Uterus (tissue), 2 donors: ENCODE results near the gene HBEGF.
A peak's percentile ranks its signal among the peaks of the same experiment; 100 is the strongest.

ENCODE experiments used
- CTCF ChIP-seq, 4 experiments: fragments of 200-600 bp in 2 of 4; fragments of 450-650 bp in 2 of 4; sonication (generic) in 2 of 4; IDR thresholded peaks; one replicate each; pipeline ENCODE4 v1.5.1; 2016 to 2019; ENCODE audit warnings: antibody characterized with exemption in 4 of 4, mild to moderate bottlenecking in 2 of 4, moderate library complexity in 1 of 4
- POLR2A ChIP-seq, 2 donors: fragments of 450-650 bp; IDR thresholded peaks; one replicate each; pipeline ENCODE4 v1.6.1; 2016; ENCODE audit warnings: antibody characterized with exemption in 2 of 2, mild to moderate bottlenecking in 1 of 2, moderate library complexity in 1 of 2

- peak in 1 of 4 experiments; percentile 10 for TF ChIP-seq CTCF (IDR thresholded peaks at IDR 0.05)
- no peak for TF ChIP-seq POLR2A (IDR thresholded peaks at IDR 0.05)
Measured at GRCh38 chr5:140336388-140336787, 10.0 kb downstream of the HBEGF start.
